Fibroblast of lung (primary cell): ENCODE data around the gene NT5C1B. TPM values are rescaled to one million over a fixed set of nuclear protein-coding genes. Genes with fewer than 3 reads are reported as not detected.

Experiments
- DNase-seq, 2 donors: peaks; one replicate each; pipeline versions ENCODE4 v3.0.0 to v3.0.0-alpha.2; 2010; ENCODE audit warnings: low read depth in 2 of 2
- H2AFZ ChIP-seq: 2 replicates; pipeline ENCODE4 v1.5.1; 2012; ENCODE audit warnings: low read length, control low read depth, inconsistent platforms
- H3K27ac ChIP-seq: 2 replicates; pipeline ENCODE4 v1.5.1; 2011; ENCODE audit warnings: low read length, control low read depth; ENCODE audit not compliant: insufficient read depth
- H3K27me3 ChIP-seq: 2 replicates; pipeline ENCODE4 v1.5.1; 2011; ENCODE audit warnings: mild to moderate bottlenecking, low read length; ENCODE audit not compliant: control insufficient read depth, insufficient read depth
- H3K36me3 ChIP-seq: 2 replicates; pipeline ENCODE4 v1.5.1; 2011; ENCODE audit warnings: low read length; ENCODE audit not compliant: control insufficient read depth, insufficient read depth
- H3K4me1 ChIP-seq: 2 replicates; pipeline ENCODE4 v1.5.1; 2011; ENCODE audit warnings: low read length; ENCODE audit not compliant: control insufficient read depth, insufficient read depth; ENCODE audit errors: extremely low read depth
- H3K4me2 ChIP-seq: 2 replicates; pipeline ENCODE4 v1.5.1; 2011; ENCODE audit warnings: low read length, control low read depth; ENCODE audit not compliant: insufficient read depth; ENCODE audit errors: extremely low read depth
- H3K4me3 ChIP-seq, 4 experiments: fragments of 200-600 bp in 1 of 4; sonication (generic) in 1 of 4; replicated peaks in 1 of 4; 2 replicates each; pipeline ENCODE4 v1.5.1; 2011 to 2016; ENCODE audit warnings: low read length in 4 of 4, low read depth in 3 of 4, mild to moderate bottlenecking in 3 of 4, control low read depth in 2 of 4, inconsistent platforms in 1 of 4, mixed read lengths in 1 of 4; ENCODE audit not compliant: insufficient read depth in 1 of 4; ENCODE audit errors: control extremely low read depth in 1 of 4
- H3K79me2 ChIP-seq: 2 replicates; pipeline ENCODE4 v1.5.1; 2012; ENCODE audit warnings: mild to moderate bottlenecking, low read length, inconsistent platforms; ENCODE audit not compliant: control insufficient read depth, insufficient read depth
- H3K9ac ChIP-seq: 2 replicates; pipeline ENCODE4 v1.5.1; 2011; ENCODE audit warnings: mild to moderate bottlenecking, low read length, control low read depth; ENCODE audit not compliant: insufficient read depth
- H3K9me3 ChIP-seq: 2 replicates; pipeline ENCODE4 v1.5.1; 2012; ENCODE audit warnings: low read depth, low read length; ENCODE audit not compliant: control insufficient read depth, insufficient read depth
- H4K20me1 ChIP-seq: 2 replicates; pipeline ENCODE4 v1.5.1; 2011; ENCODE audit warnings: low read length; ENCODE audit not compliant: control insufficient read depth, insufficient read depth; ENCODE audit errors: extremely low read depth
- EZH2 ChIP-seq: IDR thresholded peaks from 2 replicates; pipeline ENCODE4 v1.5.1; 2012; ENCODE audit warnings: low read length, control low read depth, mild to moderate bottlenecking; ENCODE audit errors: missing control alignments
- polyA plus RNA-seq, 2 donors: library from polyadenylated mRNA; depleted of rRNA in 1 of 2; stranded (reverse) in 1 of 2; unstranded in 1 of 2; fragments of >200 nt; gene quantifications; 2 replicates each; pipeline ENCODE4 v1.2.1, GENCODE V29; 2011 to 2012; ENCODE audit warnings: missing spikeins in 1 of 2
- total RNA-seq: library from RNA; depleted of rRNA; stranded (reverse); fragments of >200 nt; gene quantifications from 2 replicates; pipeline ENCODE4 v1.2.1, GENCODE V29; 2014
- TF ChIP-seq, protein P1 (sequence below), 2 donors: IDR thresholded peaks in 1 of 2; conservative IDR thresholded peaks in 1 of 2; 1 replicate in 1 of 2; 2 replicates in 1 of 2; pipeline ENCODE4 v1.5.1; 2011 to 2012; ENCODE audit warnings: low read length in 2 of 2, control low read depth in 1 of 2, inconsistent platforms in 1 of 2, low read depth in 1 of 2, mild to moderate bottlenecking in 1 of 2

NT5C1B gene
- total and polyA plus RNA-seq, 2 donors (not counting 1 experiment from before 2014, with no cell fraction given): not detected

DNA sequence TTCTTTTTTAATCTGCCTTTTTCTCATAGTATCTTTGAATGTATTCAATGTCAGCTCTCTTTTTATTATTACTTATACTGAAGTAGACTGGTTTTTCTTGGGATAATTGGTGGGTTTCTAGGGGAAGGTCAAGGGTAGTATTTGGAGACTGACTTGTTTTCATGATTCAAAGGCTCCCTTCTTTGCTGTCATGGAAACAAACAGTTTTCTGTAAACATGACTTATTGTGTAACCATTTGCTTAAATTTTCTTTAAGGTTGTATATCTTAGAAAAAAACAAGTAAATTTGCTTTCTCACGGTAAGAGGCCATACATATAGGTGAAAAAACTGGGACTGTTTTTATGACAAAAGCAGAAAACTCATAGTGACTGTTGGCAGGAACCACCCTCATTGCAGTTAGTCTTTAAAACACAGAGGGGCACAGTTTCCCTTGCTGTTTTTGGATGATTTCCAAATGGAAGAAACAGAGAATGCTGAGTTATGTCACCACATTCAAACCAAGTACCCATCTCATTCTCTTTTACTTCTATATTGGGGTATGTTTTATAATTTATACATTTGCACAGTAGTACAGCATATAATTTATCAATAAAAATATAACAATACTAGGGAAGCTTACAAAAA lies 23.1 kb downstream of the NT5C1B start:
- Histone ChIP-seq H3K4me2 (no peak overlapping the region), H3K4me3 (no peak overlapping the region), H4K20me1 (no peaks in the 10 kb centered on the region), H3K27me3 (no peaks in the 10 kb centered on the region), H3K9me3 (no peaks in the 10 kb centered on the region), H3K36me3 (no peaks in the 10 kb centered on the region), H3K9ac (no peak overlapping the region), H3K27ac (no peak overlapping the region), H3K79me2 (no peaks in the 10 kb centered on the region), H3K4me1 (no peaks in the 10 kb centered on the region), H2AFZ (no peak overlapping the region)
- TF ChIP-seq EZH2: no peak
- TF ChIP-seq, protein P1, sequence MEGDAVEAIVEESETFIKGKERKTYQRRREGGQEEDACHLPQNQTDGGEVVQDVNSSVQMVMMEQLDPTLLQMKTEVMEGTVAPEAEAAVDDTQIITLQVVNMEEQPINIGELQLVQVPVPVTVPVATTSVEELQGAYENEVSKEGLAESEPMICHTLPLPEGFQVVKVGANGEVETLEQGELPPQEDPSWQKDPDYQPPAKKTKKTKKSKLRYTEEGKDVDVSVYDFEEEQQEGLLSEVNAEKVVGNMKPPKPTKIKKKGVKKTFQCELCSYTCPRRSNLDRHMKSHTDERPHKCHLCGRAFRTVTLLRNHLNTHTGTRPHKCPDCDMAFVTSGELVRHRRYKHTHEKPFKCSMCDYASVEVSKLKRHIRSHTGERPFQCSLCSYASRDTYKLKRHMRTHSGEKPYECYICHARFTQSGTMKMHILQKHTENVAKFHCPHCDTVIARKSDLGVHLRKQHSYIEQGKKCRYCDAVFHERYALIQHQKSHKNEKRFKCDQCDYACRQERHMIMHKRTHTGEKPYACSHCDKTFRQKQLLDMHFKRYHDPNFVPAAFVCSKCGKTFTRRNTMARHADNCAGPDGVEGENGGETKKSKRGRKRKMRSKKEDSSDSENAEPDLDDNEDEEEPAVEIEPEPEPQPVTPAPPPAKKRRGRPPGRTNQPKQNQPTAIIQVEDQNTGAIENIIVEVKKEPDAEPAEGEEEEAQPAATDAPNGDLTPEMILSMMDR (conservative IDR thresholded peaks at IDR 0.05 in 1 of 2, IDR thresholded peaks at IDR 0.05 in 1 of 2; ENCODE audit: low read depth in 1 of 2, low read length in 2 of 2): no peak
- DNase-seq: peak in 1 of 2 donors; percentile 51

DNA sequence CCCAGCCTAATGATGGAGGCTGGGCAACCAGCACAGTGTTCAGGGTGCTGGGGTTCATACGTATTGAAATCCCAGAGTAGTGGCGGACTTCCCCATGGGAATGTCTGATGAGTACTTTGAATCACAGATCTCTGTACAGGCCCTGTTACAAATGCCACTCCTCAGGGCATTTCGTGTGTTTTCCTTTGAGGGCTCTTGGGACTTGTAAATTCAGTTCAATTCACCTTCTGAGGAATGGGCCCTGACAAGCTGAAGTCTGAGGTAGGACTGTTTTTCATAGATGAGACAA lies 28.6 kb downstream of the NT5C1B start:
- DNase-seq: no peak
- H2AFZ ChIP-seq: peak overlapping the region; percentile 96
- H3K4me3 ChIP-seq: peak overlapping the region; percentile 66 to 80 (median 76)
- no peaks in the 10 kb centered on the region for H3K9me3 ChIP-seq
- H3K27ac ChIP-seq: peak overlapping the region; percentile 83
- peaks cover 19% of the 10 kb centered on the region for H3K79me2 ChIP-seq
- no peaks in the 10 kb centered on the region for H4K20me1 ChIP-seq
- no peaks in the 10 kb centered on the region for H3K27me3 ChIP-seq
- no peaks in the 10 kb centered on the region for H3K36me3 ChIP-seq
- H3K4me1 ChIP-seq: no peaks in the 10 kb centered on the region
- no peak for TF ChIP-seq EZH2
- TF ChIP-seq, protein P1 (conservative IDR thresholded peaks at IDR 0.05 in 1 of 2, IDR thresholded peaks at IDR 0.05 in 1 of 2; ENCODE audit: low read depth in 1 of 2, low read length in 2 of 2): no peak
- H3K4me2 ChIP-seq: peak overlapping the region; percentile 86
- peak overlapping the region; percentile 55 for H3K9ac ChIP-seq

DNA sequence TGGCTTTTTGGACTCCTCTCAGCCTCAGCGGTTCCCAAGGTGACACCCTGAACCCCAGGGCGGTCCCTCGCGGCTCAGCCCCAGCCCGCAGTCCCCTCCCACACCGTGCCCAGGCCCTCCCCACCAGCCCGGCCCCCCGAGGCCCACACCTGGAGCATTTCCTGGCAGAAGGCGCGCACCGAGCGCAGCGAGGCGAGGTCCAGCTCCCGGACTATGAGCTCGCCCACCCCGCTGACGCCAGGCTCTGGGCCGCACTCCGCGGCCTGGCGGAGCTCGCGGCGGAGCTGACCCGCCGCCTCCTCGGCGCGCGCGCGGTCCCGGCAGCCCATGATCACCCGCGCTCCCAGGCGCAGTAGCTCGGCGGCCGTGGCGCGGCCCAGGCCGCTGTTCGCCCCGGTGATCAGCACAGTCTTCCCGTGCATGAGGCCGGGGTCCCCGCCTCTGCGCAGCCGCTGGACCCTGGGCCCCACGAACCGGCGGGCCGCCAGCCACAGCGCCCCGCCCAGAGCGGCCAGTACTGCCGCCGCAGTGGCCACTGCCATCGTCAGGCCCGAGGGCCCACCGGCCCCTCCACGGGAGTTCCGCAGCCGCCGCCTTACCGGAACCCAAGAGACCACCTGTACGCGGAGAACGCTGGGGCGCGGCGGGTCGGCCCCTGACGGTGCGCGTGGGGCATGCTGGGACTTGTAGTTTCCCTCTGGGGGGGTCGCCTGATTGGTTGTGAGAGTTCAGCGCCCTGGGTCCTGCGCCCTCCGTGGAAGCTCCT lies 29.2 kb downstream of the NT5C1B start, which contains the start of gene RDH14:
Gene RDH14 (minus strand): TSS at position 623 of the 766 bp plus-strand sequence. CDS start 81 bp downstream, at position 542.
- Histone ChIP-seq H3K79me2 (peaks cover 19% of the 10 kb centered on the region), H2AFZ (peak within 1 kb of the TSS; percentile 96), H3K27me3 (no peaks in the 10 kb centered on the region), H3K27ac (peak within 1 kb of the TSS; percentile 83), H3K36me3 (no peaks in the 10 kb centered on the region), H3K9ac (peak within 1 kb of the TSS; percentile 91), H3K4me2 (peak within 1 kb of the TSS; percentile 86), H3K4me3 (peak within 1 kb of the TSS; percentile 72 to 82 (median 80)), H3K4me1 (no peaks in the 10 kb centered on the region), H4K20me1 (no peaks in the 10 kb centered on the region), H3K9me3 (no peaks in the 10 kb centered on the region)
- TF ChIP-seq, protein P1 (conservative IDR thresholded peaks at IDR 0.05 in 1 of 2, IDR thresholded peaks at IDR 0.05 in 1 of 2; ENCODE audit: low read depth in 1 of 2, low read length in 2 of 2): no peak
- no peak for TF ChIP-seq EZH2
- peak; percentile 91 to 94 for DNase-seq
